OCI-LY1 (cell line): ENCODE data around the gene VAMP5.

Experiments
- H2AFZ ChIP-seq: fragments of 200-600 bp; sonication (generic), shearing (Covaris generic); 2 replicates; pipeline ENCODE4 v1.6.0; 2014; ENCODE audit warnings: antibody characterized with exemption, mild to moderate bottlenecking, low read length
- H3F3A ChIP-seq: fragments of 200-600 bp; sonication (generic), shearing (Covaris generic); 2 replicates; pipeline ENCODE4 v1.6.0; 2014; ENCODE audit warnings: mild to moderate bottlenecking, antibody characterized with exemption, low read length, moderate library complexity; ENCODE audit not compliant: insufficient read depth
- H3K27ac ChIP-seq: fragments of 200-600 bp; sonication (generic); 2 replicates; pipeline ENCODE4 v1.5.1; 2014; ENCODE audit warnings: low read length, mixed run types, mild to moderate bottlenecking, low read depth; ENCODE audit not compliant: poor library complexity, severe bottlenecking
- H3K27me3 ChIP-seq: fragments of 200-600 bp; sonication (generic); 2 replicates; pipeline ENCODE4 v1.6.0; 2014; ENCODE audit warnings: antibody characterized with exemption, mild to moderate bottlenecking, low read length, moderate library complexity; ENCODE audit not compliant: insufficient read depth
- H3K36me3 ChIP-seq: fragments of 200-600 bp; sonication (generic); 2 replicates; pipeline ENCODE4 v1.6.1; 2014; ENCODE audit warnings: mild to moderate bottlenecking, antibody characterized with exemption, low read length, moderate library complexity, mixed read lengths; ENCODE audit not compliant: insufficient read depth
- H3K4me1 ChIP-seq: fragments of 200-600 bp; sonication (generic); 2 replicates; pipeline ENCODE4 v1.5.1; 2014; ENCODE audit warnings: mild to moderate bottlenecking, low read length, moderate library complexity; ENCODE audit not compliant: insufficient read depth, severe bottlenecking
- H3K4me2 ChIP-seq: fragments of 200-600 bp; sonication (generic), shearing (Covaris generic); 2 replicates; pipeline ENCODE4 v1.6.1; 2014; ENCODE audit warnings: low read length
- H3K4me3 ChIP-seq: fragments of 200-600 bp; sonication (generic); 2 replicates; pipeline ENCODE4 v1.5.1; 2014; ENCODE audit warnings: low read length, low read depth, mild to moderate bottlenecking, mixed read lengths; ENCODE audit not compliant: poor library complexity, severe bottlenecking
- H3K79me2 ChIP-seq: fragments of 200-600 bp; shearing (Covaris generic); 2 replicates; pipeline ENCODE4 v1.6.1; 2016; ENCODE audit warnings: mixed run types, low read length, mixed read lengths; ENCODE audit not compliant: insufficient read depth
- H3K9ac ChIP-seq: fragments of 200-600 bp; sonication (generic), shearing (Covaris generic); 2 replicates; pipeline ENCODE4 v1.6.1; 2014; ENCODE audit warnings: mild to moderate bottlenecking, low read length, mixed read lengths
- H3K9me2 ChIP-seq: fragments of 200-600 bp; sonication (generic), shearing (Covaris generic); 2 replicates; pipeline ENCODE4 v1.6.1; 2014; ENCODE audit warnings: low read depth, mild to moderate bottlenecking, low read length, mixed read lengths
- H3K9me3 ChIP-seq: fragments of 200-600 bp; shearing (Covaris generic); 2 replicates; pipeline ENCODE4 v1.6.1; 2014; ENCODE audit warnings: low read length, mixed read lengths
- H4K20me1 ChIP-seq: fragments of 200-600 bp; sonication (generic), shearing (Covaris generic); 2 replicates; pipeline ENCODE4 v1.6.0; 2016; ENCODE audit warnings: mild to moderate bottlenecking, low read length; ENCODE audit not compliant: insufficient read depth
- CTCF ChIP-seq: fragments of 200-600 bp; sonication (generic), shearing (Covaris generic); IDR thresholded peaks from 2 replicates; pipeline ENCODE4 v1.5.1; 2017; ENCODE audit warnings: mild to moderate bottlenecking, antibody characterized with exemption, low read length, moderate library complexity, mixed read lengths
- EZH2 ChIP-seq: fragments of 200-600 bp; sonication (generic), shearing (Covaris generic); IDR thresholded peaks from 2 replicates; pipeline ENCODE4 v1.8.0; 2017; ENCODE audit warnings: borderline replicate concordance, mixed run types, mild to moderate bottlenecking, antibody characterized with exemption, low read length, moderate library complexity, mixed read lengths

The VAMP5 gene

GRCh38 chr2:85604568-85605339 lies 20.5 kb downstream of the VAMP5 start:
- Histone ChIP-seq H2AFZ (no peak overlapping the region), H3K9ac (no peak overlapping the region), H3K79me2 (no peaks in the 10 kb centered on the region), H3K4me1 (peaks cover 11% of the 10 kb centered on the region), H3K4me3 (no peak overlapping the region), H3K27me3 (no peaks in the 10 kb centered on the region), H3K9me3 (no peaks in the 10 kb centered on the region), H3K36me3 (peaks cover 30% of the 10 kb centered on the region), H3K9me2 (no peaks in the 10 kb centered on the region), H3F3A (no peaks in the 10 kb centered on the region), H4K20me1 (no peaks in the 10 kb centered on the region), H3K27ac (no peak overlapping the region), H3K4me2 (no peak overlapping the region)
- TF ChIP-seq CTCF (no peak), EZH2 (no peak)

GRCh38 chr2:85605406-85606115 lies 21.3 kb downstream of the VAMP5 start:
- Histone ChIP-seq H3F3A (no peaks in the 10 kb centered on the region), H3K9me3 (no peaks in the 10 kb centered on the region), H3K36me3 (peaks cover 30% of the 10 kb centered on the region), H2AFZ (no peak overlapping the region), H3K4me1 (peaks cover 17% of the 10 kb centered on the region), H3K9ac (no peak overlapping the region), H3K4me3 (no peak overlapping the region), H3K27me3 (no peaks in the 10 kb centered on the region), H3K4me2 (no peak overlapping the region), H3K9me2 (no peaks in the 10 kb centered on the region), H3K27ac (no peak overlapping the region), H4K20me1 (no peaks in the 10 kb centered on the region), H3K79me2 (no peaks in the 10 kb centered on the region)
- TF ChIP-seq CTCF (no peak), EZH2 (no peak)

- Histone ChIP-seq H3K79me2 (no peaks in the 10 kb centered on the region), H3K9me2 (no peaks in the 10 kb centered on the region), H4K20me1 (no peaks in the 10 kb centered on the region), H3F3A (no peaks in the 10 kb centered on the region), H3K4me1 (peaks cover 21% of the 10 kb centered on the region), H2AFZ (no peak overlapping the region), H3K4me3 (no peak overlapping the region), H3K36me3 (peaks cover 30% of the 10 kb centered on the region), H3K9me3 (no peaks in the 10 kb centered on the region), H3K9ac (no peak overlapping the region), H3K4me2 (no peak overlapping the region), H3K27me3 (no peaks in the 10 kb centered on the region), H3K27ac (no peak overlapping the region)
- TF ChIP-seq EZH2 (no peak), CTCF (no peak)
Observed at GRCh38 chr2:85606116-85606455, 21.9 kb downstream of the VAMP5 start.
